Stimulated activated CD8-positive, alpha-beta memory T cell treated with anti-CD3 and anti-CD28 coated beads, Interleukin-7, amount 100 ng/mL, for 1 hour (primary cell): ENCODE measurements around the gene MDFIC.

ENCODE experiments used
- DNase-seq, 2 donors: peaks; one replicate each; pipeline ENCODE4 v3.0.0-alpha.2; 2020; ENCODE audit warnings: low read depth in 2 of 2

Gene MDFIC

GRCh38 chr7:114989531-114989930, 67.6 kb downstream of the MDFIC start:
- DNase-seq = no peak

- no peak for DNase-seq
These were observed 75.9 kb downstream of the MDFIC start for GRCh38 chr7:114997487-114998404.

- no peak for DNase-seq
These were observed 82.2 kb downstream of the MDFIC start for GRCh38 chr7:115004121-115004520.

GRCh38 chr7:115005251-115005650, 83.4 kb downstream of the MDFIC start:
- DNase-seq = no peak

- no peak for DNase-seq
These were observed 84.1 kb downstream of the MDFIC start for GRCh38 chr7:115005953-115006352.

GRCh38 chr7:115007751-115008150, 85.9 kb downstream of the MDFIC start:
- no peak for DNase-seq

- no peak for DNase-seq
These were observed 86.7 kb downstream of the MDFIC start for GRCh38 chr7:115008465-115009114.

GRCh38 chr7:115009139-115009538, 87.2 kb downstream of the MDFIC start:
- no peak for DNase-seq

GRCh38 chr7:115009736-115010440, 88.0 kb downstream of the MDFIC start:
- DNase-seq = no peak

- no peak for DNase-seq
These were observed 88.5 kb downstream of the MDFIC start for GRCh38 chr7:115010441-115010820.

- DNase-seq = no peak
These were observed 92.0 kb downstream of the MDFIC start for GRCh38 chr7:115013886-115014285.

GRCh38 chr7:115014794-115015193, 92.9 kb downstream of the MDFIC start:
- DNase-seq = no peak

- no peak for DNase-seq
These were observed 93.7 kb downstream of the MDFIC start for GRCh38 chr7:115015619-115016018.

- no peak for DNase-seq
These were observed 98.2 kb downstream of the MDFIC start for GRCh38 chr7:115019882-115020605.

- DNase-seq = no peak
These were observed 101.3 kb downstream of the MDFIC start for GRCh38 chr7:115023219-115023618.

- no peak for DNase-seq
These were observed 102.4 kb downstream of the MDFIC start for GRCh38 chr7:115024276-115024675.

GRCh38 chr7:115032715-115033703, 111.1 kb downstream of the MDFIC start:
- no peak for DNase-seq

- no peak for DNase-seq
These were observed 112.1 kb downstream of the MDFIC start for GRCh38 chr7:115033917-115034459.

GRCh38 chr7:115034515-115034914, 112.6 kb downstream of the MDFIC start:
- no peak for DNase-seq

GRCh38 chr7:115037128-115037802, 115.4 kb downstream of the MDFIC start:
- no peak for DNase-seq
